Nephron progenitor cell (in vitro differentiated cells): ENCODE results near the gene TLCD5.
A peak's percentile ranks its signal among the peaks of the same experiment; 100 is the strongest.

Experiments used
- DNase-seq: peaks from one replicate; pipeline ENCODE4 v3.0.0; 2021
- H3K27ac Mint-ChIP-seq: 2 replicates; pipeline ENCODE4 v1.8.0; 2021; ENCODE audit warnings: mild to moderate bottlenecking, moderate library complexity, mixed read lengths
- H3K27me3 Mint-ChIP-seq: 2 replicates; pipeline ENCODE4 v1.8.0; 2021; ENCODE audit warnings: mild to moderate bottlenecking, low read depth, mixed read lengths; ENCODE audit not compliant: poor library complexity
- H3K36me3 Mint-ChIP-seq: 2 replicates; pipeline ENCODE4 v1.8.0; 2021; ENCODE audit warnings: low read depth, mixed read lengths
- H3K4me1 Mint-ChIP-seq: 2 replicates; pipeline ENCODE4 v1.8.0; 2021; ENCODE audit warnings: mixed read lengths
- H3K4me3 Mint-ChIP-seq: 2 replicates; pipeline ENCODE4 v1.8.0; 2021; ENCODE audit warnings: mild to moderate bottlenecking, moderate library complexity, mixed read lengths
- H3K9me3 Mint-ChIP-seq: 2 replicates; pipeline ENCODE4 v1.8.0; 2021; ENCODE audit warnings: mild to moderate bottlenecking, moderate library complexity, mixed read lengths
- TF ChIP-seq, protein P1 (sequence below): fragments of 200-600 bp; sonication (generic); IDR thresholded peaks from 2 replicates; pipeline ENCODE4 v1.5.0; 2021; ENCODE audit warnings: antibody characterized with exemption

The TLCD5 gene

GRCh38 chr11:120340529-120340928, 15.4 kb downstream of the TLCD5 start:
- Mint-ChIP-seq H3K4me1 (peaks cover 65% of the 10 kb centered on the region), H3K4me3 (no peak overlapping the region), H3K9me3 (no peaks in the 10 kb centered on the region), H3K36me3 (peaks cover 9% of the 10 kb centered on the region), H3K27ac (no peak overlapping the region), H3K27me3 (no peaks in the 10 kb centered on the region)
- no peak for DNase-seq
- TF ChIP-seq, protein P1, sequence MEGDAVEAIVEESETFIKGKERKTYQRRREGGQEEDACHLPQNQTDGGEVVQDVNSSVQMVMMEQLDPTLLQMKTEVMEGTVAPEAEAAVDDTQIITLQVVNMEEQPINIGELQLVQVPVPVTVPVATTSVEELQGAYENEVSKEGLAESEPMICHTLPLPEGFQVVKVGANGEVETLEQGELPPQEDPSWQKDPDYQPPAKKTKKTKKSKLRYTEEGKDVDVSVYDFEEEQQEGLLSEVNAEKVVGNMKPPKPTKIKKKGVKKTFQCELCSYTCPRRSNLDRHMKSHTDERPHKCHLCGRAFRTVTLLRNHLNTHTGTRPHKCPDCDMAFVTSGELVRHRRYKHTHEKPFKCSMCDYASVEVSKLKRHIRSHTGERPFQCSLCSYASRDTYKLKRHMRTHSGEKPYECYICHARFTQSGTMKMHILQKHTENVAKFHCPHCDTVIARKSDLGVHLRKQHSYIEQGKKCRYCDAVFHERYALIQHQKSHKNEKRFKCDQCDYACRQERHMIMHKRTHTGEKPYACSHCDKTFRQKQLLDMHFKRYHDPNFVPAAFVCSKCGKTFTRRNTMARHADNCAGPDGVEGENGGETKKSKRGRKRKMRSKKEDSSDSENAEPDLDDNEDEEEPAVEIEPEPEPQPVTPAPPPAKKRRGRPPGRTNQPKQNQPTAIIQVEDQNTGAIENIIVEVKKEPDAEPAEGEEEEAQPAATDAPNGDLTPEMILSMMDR, result no peak

- TF ChIP-seq, protein P1, result no peak
- Mint-ChIP-seq H3K27me3 (no peaks in the 10 kb centered on the region), H3K4me3 (no peak overlapping the region), H3K27ac (no peak overlapping the region), H3K4me1 (peaks cover 77% of the 10 kb centered on the region), H3K36me3 (peaks cover 9% of the 10 kb centered on the region), H3K9me3 (no peaks in the 10 kb centered on the region)
- no peak for DNase-seq
These were observed 17.1 kb downstream of the TLCD5 start for GRCh38 chr11:120342226-120342625.

- H3K36me3 Mint-ChIP-seq, result peaks cover 9% of the 10 kb centered on the region
- no peak overlapping the region for H3K4me3 Mint-ChIP-seq
- TF ChIP-seq, protein P1, result no peak
- H3K27me3 Mint-ChIP-seq, result no peaks in the 10 kb centered on the region
- H3K4me1 Mint-ChIP-seq, result peaks cover 77% of the 10 kb centered on the region
- H3K27ac Mint-ChIP-seq, result no peak overlapping the region
- H3K9me3 Mint-ChIP-seq, result no peaks in the 10 kb centered on the region
- no peak for DNase-seq
These were observed 17.6 kb downstream of the TLCD5 start for GRCh38 chr11:120342678-120343077.

- Mint-ChIP-seq H3K36me3 (peaks cover 9% of the 10 kb centered on the region), H3K9me3 (no peaks in the 10 kb centered on the region), H3K4me3 (no peak overlapping the region), H3K27me3 (no peaks in the 10 kb centered on the region), H3K27ac (no peak overlapping the region), H3K4me1 (peaks cover 70% of the 10 kb centered on the region)
- TF ChIP-seq, protein P1, result no peak
- DNase-seq, result no peak
These were observed 18.3 kb downstream of the TLCD5 start for GRCh38 chr11:120343429-120343828.

DNA sequence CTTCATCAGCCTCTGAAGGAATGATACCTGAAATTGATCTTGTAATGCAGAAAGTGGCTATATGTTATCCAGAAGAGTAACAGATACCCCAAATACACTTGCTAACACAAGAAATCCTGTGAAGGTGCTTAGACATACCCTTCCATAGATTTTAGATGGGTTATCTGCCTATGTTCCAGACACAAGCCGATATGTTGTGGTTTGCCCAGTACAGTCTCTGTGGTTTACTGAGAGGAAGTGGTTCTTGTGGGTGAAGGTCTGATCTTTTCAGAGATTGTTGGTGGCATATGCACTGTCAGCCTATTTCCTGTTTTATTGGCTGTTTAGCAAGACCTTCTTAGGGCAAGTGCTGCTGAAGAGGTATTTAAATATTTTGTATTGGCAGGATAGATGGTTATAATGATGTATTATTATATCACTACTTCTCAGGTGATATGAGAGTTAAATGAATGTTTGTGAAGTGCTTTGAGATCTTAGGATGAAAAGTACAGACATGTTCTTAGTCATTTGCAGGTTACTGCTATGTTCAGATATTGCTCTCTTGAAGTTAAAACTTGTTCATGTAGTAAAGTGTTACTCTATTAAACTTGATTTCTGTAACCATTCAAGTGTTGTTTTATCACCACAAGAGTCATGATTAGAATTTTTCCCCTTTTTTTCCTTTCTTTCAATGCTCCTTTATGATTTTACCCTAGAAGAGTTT, 19.4 kb downstream of the TLCD5 start:
- Mint-ChIP-seq H3K9me3 (no peaks in the 10 kb centered on the region), H3K27me3 (no peaks in the 10 kb centered on the region), H3K27ac (no peak overlapping the region), H3K4me1 (peaks cover 60% of the 10 kb centered on the region), H3K4me3 (no peak overlapping the region), H3K36me3 (peaks cover 9% of the 10 kb centered on the region)
- TF ChIP-seq, protein P1, result no peak
- DNase-seq, result no peak

- no peak for DNase-seq
- peaks cover 10% of the 10 kb centered on the region for H3K36me3 Mint-ChIP-seq
- TF ChIP-seq, protein P1, result no peak
- H3K4me3 Mint-ChIP-seq, result no peak overlapping the region
- H3K9me3 Mint-ChIP-seq, result peaks cover 4% of the 10 kb centered on the region
- peaks cover 46% of the 10 kb centered on the region for H3K4me1 Mint-ChIP-seq
- H3K27ac Mint-ChIP-seq, result peak overlapping the region; percentile 71
- no peaks in the 10 kb centered on the region for H3K27me3 Mint-ChIP-seq
These were observed 21.1 kb downstream of the TLCD5 start for GRCh38 chr11:120346233-120346632.
